Lung (tissue), 12 donors: ENCODE measurements around the gene MAML3. TPM values are rescaled to one million over a fixed set of nuclear protein-coding genes. Genes with fewer than 3 reads are reported as not detected.
A peak's percentile ranks its signal among the peaks of the same experiment; 100 is the strongest.

ENCODE experiments used
- ATAC-seq: fragments of 200-7000 bp; cut with Tn5 transposase; one replicate; pipeline ENCODE4 v1.9.1; 2020; ENCODE audit warnings: moderate number of reproducible peaks; ENCODE audit not compliant: insufficient read depth, low FRiP score
- DNase-seq, 3 donors: peaks; one replicate each; pipeline ENCODE4 v3.0.0-alpha.2; 2013 to 2017
- H3K27ac ChIP-seq, 2 donors: one replicate each; pipeline ENCODE4 v1.5.1; 2013; ENCODE audit warnings: mild to moderate bottlenecking in 2 of 2, moderate library complexity in 2 of 2, control low read depth in 1 of 2, inconsistent platforms in 1 of 2, low read depth in 1 of 2, low read length in 1 of 2
- H3K27me3 ChIP-seq, 3 donors: one replicate each; pipeline ENCODE4 v1.5.1; 2013; ENCODE audit warnings: low read length in 2 of 3; ENCODE audit not compliant: control insufficient read depth in 3 of 3, insufficient read depth in 3 of 3
- H3K36me3 ChIP-seq, 4 donors: one replicate each; pipeline ENCODE4 v1.5.1; 2013; ENCODE audit warnings: low read length in 4 of 4, mild to moderate bottlenecking in 1 of 4, moderate library complexity in 1 of 4; ENCODE audit not compliant: control insufficient read depth in 4 of 4, insufficient read depth in 4 of 4
- H3K4me1 ChIP-seq, 5 donors: one replicate each; pipeline ENCODE4 v1.5.1; 2013; ENCODE audit warnings: low read length in 5 of 5, mild to moderate bottlenecking in 2 of 5, moderate library complexity in 1 of 5; ENCODE audit not compliant: control insufficient read depth in 5 of 5, insufficient read depth in 5 of 5
- H3K4me3 ChIP-seq: one replicate; pipeline ENCODE4 v1.5.1; 2013; ENCODE audit warnings: mild to moderate bottlenecking, control low read depth, moderate library complexity
- H3K9ac ChIP-seq, 2 donors: one replicate each; pipeline ENCODE4 v1.5.1; 2013; ENCODE audit warnings: low read length in 2 of 2, control low read depth in 1 of 2; ENCODE audit not compliant: insufficient read depth in 1 of 2
- H3K9me3 ChIP-seq, 4 donors: one replicate each; pipeline ENCODE4 v1.5.1; 2013; ENCODE audit warnings: low read length in 3 of 4, mild to moderate bottlenecking in 1 of 4, moderate library complexity in 1 of 4; ENCODE audit not compliant: control insufficient read depth in 4 of 4, insufficient read depth in 3 of 4
- CTCF ChIP-seq: IDR thresholded peaks from 2 replicates; pipeline ENCODE4 v1.5.1; 2012; ENCODE audit warnings: mild to moderate bottlenecking; ENCODE audit errors: control extremely low read depth, extremely low read depth
- WGBS, 2 donors: extraction: QIAGEN DNeasy Blood & Tissue Kit; methylation state at CpG; one replicate each; pipeline ENCODE4 v1.1.7; 2013; 5-methylcytosine and 5-hydroxymethylcytosine counted together
- polyA plus RNA-seq, 2 donors: library from polyadenylated mRNA; stranded (reverse); fragments of 200-250 nt; gene quantifications; one replicate each; pipeline ENCODE4 v1.2.1, GENCODE V29; 2013
- total RNA-seq, 2 donors: library from RNA; depleted of rRNA in 1 of 2; stranded (reverse); fragments of >200 nt in 1 of 2; gene quantifications; one replicate each; pipeline ENCODE4 v1.2.1, GENCODE V29; 2014 to 2021
- donor health status: control.
- donor health status: control.
- donor health status: Bipolar disorder and iron deficiency.
- donor health status: healthy.
- donor health status: DM: yes; HTN: yes; CAD: no.

The MAML3 gene
- total and polyA plus RNA-seq, 4 donors = 3.0 to 16.4 (median 8.5) TPM

GRCh38 chr4:139770361-139770760 is 383.6 kb downstream of the MAML3 start:
- DNase-seq = peak in 1 of 3 donors; percentile 53
- Histone ChIP-seq H3K36me3 (no peaks in the 10 kb centered on the region), H3K4me3 (no peak overlapping the region), H3K27me3 (no peaks in the 10 kb centered on the region), H3K9me3 (no peaks in the 10 kb centered on the region), H3K4me1 (peaks cover 0 to 9% (median 3%) of the 10 kb centered on the region in 5 donors), H3K27ac (peak overlapping the region in 1 of 2 donors; percentile 41), H3K9ac (no peak overlapping the region)
- 82 to 90% methylated on average over 4 of the region's 4 CpGs for WGBS, 2 donors
- TF ChIP-seq CTCF = no peak
- no peak for ATAC-seq

- WGBS, 2 donors = 72 to 87% methylated on average over 4 of the region's 4 CpGs
- H3K4me3 ChIP-seq = no peak overlapping the region
- peaks cover under 1 to 9% (median 6%) of the 10 kb centered on the region in 5 donors for H3K4me1 ChIP-seq
- H3K27ac ChIP-seq = no peak overlapping the region
- DNase-seq (no peak), ATAC-seq (no peak)
- H3K9ac ChIP-seq = no peak overlapping the region
- H3K27me3 ChIP-seq = no peaks in the 10 kb centered on the region
- H3K9me3 ChIP-seq = no peaks in the 10 kb centered on the region
- H3K36me3 ChIP-seq = no peaks in the 10 kb centered on the region
- no peak for TF ChIP-seq CTCF
Measured at GRCh38 chr4:139769364-139769763, 384.6 kb downstream of the MAML3 start.

- 92 to 96% methylated on average over 4 of the region's 4 CpGs for WGBS, 2 donors
- ATAC-seq = no peak
- DNase-seq = no peak
Measured at GRCh38 chr4:139768896-139769295, 385.1 kb downstream of the MAML3 start.

More at GRCh38 chr4:139768896-139769295, 385.1 kb downstream of the MAML3 start:
- peaks cover 4 to 11% (median 9%) of the 10 kb centered on the region in 5 donors for H3K4me1 ChIP-seq
- no peak overlapping the region for H3K27ac ChIP-seq
- no peaks in the 10 kb centered on the region for H3K9me3 ChIP-seq
- TF ChIP-seq CTCF = no peak
- no peaks in the 10 kb centered on the region for H3K36me3 ChIP-seq
- no peaks in the 10 kb centered on the region for H3K27me3 ChIP-seq
- no peak overlapping the region for H3K4me3 ChIP-seq
- no peak overlapping the region for H3K9ac ChIP-seq
